Uterus (tissue), 4 donors: Measurements from ENCODE around the gene PHF5A. TPM values are rescaled to one million over a fixed set of nuclear protein-coding genes. Genes with fewer than 3 reads are reported as not detected.

Source experiments
- DNase-seq, 2 donors: peaks; one replicate each; pipeline ENCODE4 v3.0.0-alpha.2; 2019 to 2020
- H3K27ac ChIP-seq, 2 donors: fragments of 200-600 bp; sonication (generic); 1 replicate in 1 of 2; 2 replicates in 1 of 2; pipeline ENCODE4 v1.5.1; 2016 to 2018
- H3K27me3 ChIP-seq, 2 donors: fragments of 200-600 bp; sonication (generic); one replicate each; pipeline ENCODE4 v1.5.1; 2018 to 2019; ENCODE audit warnings: control low read depth in 1 of 2
- H3K36me3 ChIP-seq, 2 donors: fragments of 200-600 bp; sonication (generic); one replicate each; pipeline ENCODE4 v1.5.1; 2019; ENCODE audit warnings: control low read depth in 1 of 2
- H3K4me1 ChIP-seq, 2 donors: fragments of 200-600 bp; sonication (generic); one replicate each; pipeline ENCODE4 v1.5.1; 2018 to 2019; ENCODE audit warnings: control low read depth in 1 of 2
- H3K4me3 ChIP-seq, 2 donors: fragments of 200-600 bp; sonication (generic); 1 replicate in 1 of 2; 2 replicates in 1 of 2; pipeline ENCODE4 v1.5.1; 2018 to 2019; ENCODE audit warnings: mild to moderate bottlenecking in 1 of 2
- H3K9me3 ChIP-seq, 2 donors: fragments of 200-600 bp; sonication (generic); one replicate each; pipeline ENCODE4 v1.5.1; 2019; ENCODE audit warnings: control low read depth in 1 of 2
- POLR2A ChIP-seq, 2 donors: fragments of 450-650 bp; IDR thresholded peaks; one replicate each; pipeline ENCODE4 v1.6.1; 2016; ENCODE audit warnings: antibody characterized with exemption in 2 of 2, mild to moderate bottlenecking in 1 of 2, moderate library complexity in 1 of 2
- intact Hi-C: fragments of 100-400 bp; cut with DNase I; formaldehyde crosslinking; loops from one replicate; pipeline ENCODE4 v1.15.1; 2023; ENCODE audit warnings: low total_unique reads
- total RNA-seq, 4 donors: library from RNA; depleted of rRNA in 3 of 4; stranded (reverse); fragments of >200 nt in 3 of 4; gene quantifications; one replicate each; pipeline versions ENCODE4 v1.1.0 to v1.2.4, GENCODE V29; 2014 to 2023
- TF ChIP-seq, protein P1 (sequence below), 4 experiments: fragments of 200-600 bp in 2 of 4; fragments of 450-650 bp in 2 of 4; sonication (generic) in 2 of 4; IDR thresholded peaks; one replicate each; pipeline ENCODE4 v1.5.1; 2016 to 2019; ENCODE audit warnings: antibody characterized with exemption in 4 of 4, mild to moderate bottlenecking in 2 of 4, moderate library complexity in 1 of 4
- donor health status: DM: yes; HTN: yes; CAD: no.

PHF5A gene
- total RNA-seq, 4 donors from 2014 or later: 38.5 to 65.1 (median 46.4) TPM

DNA sequence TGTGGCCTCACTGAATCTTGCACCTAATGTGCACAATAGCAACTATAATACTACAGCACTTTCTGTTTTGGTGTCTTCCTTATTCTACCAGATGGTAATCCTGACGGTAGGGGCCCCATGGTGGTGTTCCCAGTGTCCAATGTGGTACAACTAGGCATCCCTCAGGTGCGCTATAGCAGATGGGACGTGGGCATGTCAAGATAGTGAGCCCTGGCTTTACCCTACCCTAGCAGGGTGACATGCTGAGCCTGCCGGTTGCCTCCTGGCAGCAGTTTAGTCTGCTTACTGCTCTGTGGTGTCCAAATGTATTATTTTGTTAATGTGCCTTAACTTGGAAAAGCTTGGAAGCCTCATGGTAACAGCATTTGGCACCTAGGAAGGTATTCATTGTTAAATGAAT, 19.6 kb upstream of the PHF5A start:
- H3K36me3 ChIP-seq: no peaks in the 10 kb centered on the region
- no peaks in the 10 kb centered on the region for H3K27me3 ChIP-seq
- H3K4me1 ChIP-seq: peaks cover 4 to 12% of the 10 kb centered on the region in 2 donors
- TF ChIP-seq, protein P1, sequence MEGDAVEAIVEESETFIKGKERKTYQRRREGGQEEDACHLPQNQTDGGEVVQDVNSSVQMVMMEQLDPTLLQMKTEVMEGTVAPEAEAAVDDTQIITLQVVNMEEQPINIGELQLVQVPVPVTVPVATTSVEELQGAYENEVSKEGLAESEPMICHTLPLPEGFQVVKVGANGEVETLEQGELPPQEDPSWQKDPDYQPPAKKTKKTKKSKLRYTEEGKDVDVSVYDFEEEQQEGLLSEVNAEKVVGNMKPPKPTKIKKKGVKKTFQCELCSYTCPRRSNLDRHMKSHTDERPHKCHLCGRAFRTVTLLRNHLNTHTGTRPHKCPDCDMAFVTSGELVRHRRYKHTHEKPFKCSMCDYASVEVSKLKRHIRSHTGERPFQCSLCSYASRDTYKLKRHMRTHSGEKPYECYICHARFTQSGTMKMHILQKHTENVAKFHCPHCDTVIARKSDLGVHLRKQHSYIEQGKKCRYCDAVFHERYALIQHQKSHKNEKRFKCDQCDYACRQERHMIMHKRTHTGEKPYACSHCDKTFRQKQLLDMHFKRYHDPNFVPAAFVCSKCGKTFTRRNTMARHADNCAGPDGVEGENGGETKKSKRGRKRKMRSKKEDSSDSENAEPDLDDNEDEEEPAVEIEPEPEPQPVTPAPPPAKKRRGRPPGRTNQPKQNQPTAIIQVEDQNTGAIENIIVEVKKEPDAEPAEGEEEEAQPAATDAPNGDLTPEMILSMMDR (IDR thresholded peaks at IDR 0.05): no peak
- TF ChIP-seq POLR2A (IDR thresholded peaks at IDR 0.05): no peak
- no peak overlapping the region for H3K4me3 ChIP-seq
- no peak overlapping the region for H3K27ac ChIP-seq
- H3K9me3 ChIP-seq: no peaks in the 10 kb centered on the region
- no peak for DNase-seq
- intact Hi-C loops: no loop called here

- intact Hi-C loops: no loop called here
- TF ChIP-seq, protein P1 (IDR thresholded peaks at IDR 0.05): no peak
- no peak for TF ChIP-seq POLR2A (IDR thresholded peaks at IDR 0.05)
- no peak for DNase-seq
- Histone ChIP-seq H3K4me3 (no peak overlapping the region), H3K36me3 (no peaks in the 10 kb centered on the region), H3K27ac (peak overlapping the region in 1 of 2 donors; percentile 13), H3K4me1 (peaks cover 8 to 12% of the 10 kb centered on the region in 2 donors), H3K9me3 (no peaks in the 10 kb centered on the region), H3K27me3 (no peaks in the 10 kb centered on the region)
Measured at GRCh38 chr22:41487037-41487935, 18.8 kb upstream of the PHF5A start.

DNA sequence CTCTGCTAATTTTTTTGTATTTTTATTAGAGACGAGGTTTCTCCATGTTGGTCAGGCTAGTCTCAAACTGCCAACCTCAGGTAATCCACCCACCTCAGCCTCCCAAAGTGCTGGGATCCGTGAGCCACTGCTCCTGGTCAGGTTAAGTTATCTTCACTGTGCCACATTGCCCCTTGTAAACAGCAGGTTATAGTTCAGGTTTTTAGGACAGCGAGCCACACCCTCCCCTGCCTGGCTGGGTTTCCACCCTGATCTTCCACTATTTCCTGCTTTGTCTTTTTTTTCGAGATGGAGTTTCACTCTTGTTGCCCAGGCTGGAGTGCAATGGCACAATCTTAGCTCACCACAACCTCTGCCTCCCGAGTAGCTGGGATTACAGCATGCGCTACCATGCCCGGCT, 16.5 kb upstream of the PHF5A start:
- Histone ChIP-seq H3K4me3 (no peak overlapping the region), H3K9me3 (no peaks in the 10 kb centered on the region), H3K4me1 (peaks cover 14% of the 10 kb centered on the region in 2 donors), H3K27me3 (no peaks in the 10 kb centered on the region), H3K36me3 (no peaks in the 10 kb centered on the region), H3K27ac (no peak overlapping the region)
- no peak for TF ChIP-seq POLR2A (IDR thresholded peaks at IDR 0.05)
- TF ChIP-seq, protein P1 (IDR thresholded peaks at IDR 0.05): no peak
- no peak for DNase-seq
- intact Hi-C loops: no loop called here

GRCh38 chr22:41482319-41482935, 13.9 kb upstream of the PHF5A start:
- intact Hi-C loops: no loop called here
- Histone ChIP-seq H3K9me3 (no peaks in the 10 kb centered on the region), H3K36me3 (no peaks in the 10 kb centered on the region), H3K27ac (peak overlapping the region; percentile 68 to 78), H3K27me3 (no peaks in the 10 kb centered on the region), H3K4me3 (no peak overlapping the region), H3K4me1 (peaks cover 14 to 20% of the 10 kb centered on the region in 2 donors)
- no peak for TF ChIP-seq POLR2A (IDR thresholded peaks at IDR 0.05)
- TF ChIP-seq, protein P1 (IDR thresholded peaks at IDR 0.05): no peak
- no peak for DNase-seq

DNA sequence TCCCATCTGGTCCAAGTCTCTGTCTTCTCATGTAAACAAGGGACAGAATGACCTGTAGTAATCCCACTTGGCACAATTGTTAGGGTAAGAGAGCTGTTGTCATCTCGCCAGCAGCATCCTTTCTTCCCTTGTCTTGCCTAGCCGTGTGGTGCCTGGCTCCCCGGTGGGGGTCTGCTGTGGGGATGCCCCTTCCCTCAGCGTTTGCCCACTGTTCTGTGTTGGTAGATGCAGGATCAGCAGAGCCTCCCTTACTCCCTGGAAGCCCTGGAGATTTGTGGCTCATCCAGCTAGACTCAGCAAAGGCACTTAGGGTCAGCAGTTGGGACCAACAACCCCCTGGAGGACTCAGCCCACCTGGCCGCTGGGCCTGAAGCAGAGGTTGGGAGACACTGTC, 13.4 kb upstream of the PHF5A start:
- no peak for DNase-seq
- peak overlapping the region; percentile 68 to 78 for H3K27ac ChIP-seq
- TF ChIP-seq, protein P1 (IDR thresholded peaks at IDR 0.05): no peak
- TF ChIP-seq POLR2A (IDR thresholded peaks at IDR 0.05): no peak
- no peaks in the 10 kb centered on the region for H3K27me3 ChIP-seq
- H3K4me3 ChIP-seq: no peak overlapping the region
- intact Hi-C loops: no loop called here
- peaks cover 14 to 20% of the 10 kb centered on the region in 2 donors for H3K4me1 ChIP-seq
- H3K9me3 ChIP-seq: no peaks in the 10 kb centered on the region
- H3K36me3 ChIP-seq: no peaks in the 10 kb centered on the region
